NCI-H524 treated with DMSO at 0.1 percent for 48 hours (cell line): ENCODE results near the gene ZNF433.
"Not testable (repeated sequence)": the region's sequence is repeated elsewhere in the genome, so short reads cannot be mapped to it uniquely, and the experiment has no call there.

Source experiments
- DNase-seq: peaks from one replicate; lab custom pipeline; 2025; lab: John Stamatoyannopoulos, UW

ZNF433 gene

GRCh38 chr19:12035220-12036172 lies at the start of gene ZNF433:
ZNF433 (minus strand) TSS chr19:12035679; CDS start chr19:12035539, 140 bp downstream.
- no peak for DNase-seq

DNA sequence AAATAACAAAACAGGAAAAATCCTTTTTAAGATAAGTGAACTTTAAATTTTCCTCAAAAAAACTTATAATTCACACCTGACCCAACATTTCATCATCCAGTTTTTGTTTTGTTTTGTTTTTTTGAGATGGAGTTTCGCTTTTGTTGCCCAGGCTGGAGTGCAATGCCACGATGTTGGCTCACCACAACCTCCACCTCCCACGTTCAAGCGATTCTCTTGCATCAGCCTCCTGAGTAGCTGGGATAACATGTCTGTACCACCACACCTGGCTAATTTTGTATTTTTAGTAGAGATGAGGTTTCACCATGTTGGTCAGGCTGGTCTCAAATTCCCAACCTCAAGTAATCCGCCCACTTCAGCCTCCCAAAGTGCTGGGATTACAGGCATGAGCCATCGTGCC lies 47.9 kb upstream of the ZNF433 start:
- DNase-seq = not testable (repeated sequence)

DNA sequence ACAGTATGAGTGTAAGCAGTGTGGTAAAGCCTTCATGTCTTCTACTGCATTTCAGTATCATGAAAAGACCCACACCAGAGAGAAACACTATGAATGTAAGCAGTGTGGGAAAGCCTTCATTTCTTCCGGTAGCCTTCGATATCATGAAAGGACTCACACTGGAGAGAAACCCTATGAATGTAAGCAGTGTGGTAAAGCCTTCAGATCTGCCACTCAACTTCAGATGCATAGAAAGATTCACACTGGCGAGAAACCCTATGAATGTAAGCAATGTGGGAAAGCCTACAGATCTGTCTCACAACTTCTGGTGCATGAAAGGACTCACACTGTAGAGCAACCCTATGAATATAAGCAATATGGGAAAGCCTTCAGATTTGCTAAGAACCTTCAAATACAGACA lies 41.9 kb upstream of the ZNF433 start:
- DNase-seq = no peak

DNA sequence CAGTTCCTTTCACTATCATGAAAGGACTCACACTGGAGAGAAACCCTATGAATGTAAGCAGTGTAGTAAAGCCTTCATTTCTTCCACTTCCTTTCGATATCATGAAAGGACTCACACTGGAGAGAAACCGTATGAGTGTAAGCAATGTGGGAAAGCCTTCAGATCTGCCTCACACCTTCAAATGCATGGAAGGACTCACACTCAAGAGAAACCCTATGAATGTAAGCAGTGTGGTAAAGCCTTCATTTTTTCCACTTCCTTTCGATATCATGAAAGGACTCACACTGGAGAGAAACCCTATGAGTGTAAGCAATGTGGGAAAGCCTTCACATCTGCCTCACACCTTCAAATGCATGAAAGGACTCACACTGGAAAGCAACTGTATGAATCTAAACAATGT lies 40.9 kb upstream of the ZNF433 start:
- DNase-seq = not testable (repeated sequence)

GRCh38 chr19:12075538-12076139 lies 40.2 kb upstream of the ZNF433 start:
- DNase-seq = no peak

GRCh38 chr19:12064590-12065538 lies 29.4 kb upstream of the ZNF433 start, which contains the start of gene ZNF844:
ZNF844 (plus strand) TSS chr19:12064731; CDS start chr19:12064874, 143 bp downstream.
- peak; percentile 3 for DNase-seq

DNA sequence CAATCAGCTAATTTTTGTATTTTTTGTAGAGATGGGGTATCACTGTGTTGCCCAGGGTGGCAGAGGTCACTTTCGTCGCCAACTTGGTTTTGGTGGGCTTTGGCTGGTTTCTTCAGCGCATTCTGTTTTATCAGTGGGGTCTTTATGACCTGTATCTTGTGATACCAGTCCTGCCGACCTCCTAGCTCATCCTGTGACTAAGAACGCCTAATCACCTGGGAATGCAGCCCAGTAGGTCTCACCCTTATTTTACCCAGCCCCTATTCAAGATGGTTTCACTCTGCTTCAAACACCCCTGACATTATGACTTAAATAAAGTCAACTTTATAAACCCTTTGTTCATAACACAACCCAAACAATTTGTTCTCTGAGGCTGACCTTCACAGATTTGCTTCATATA lies 20.3 kb upstream of the ZNF433 start:
- no peak for DNase-seq

DNA sequence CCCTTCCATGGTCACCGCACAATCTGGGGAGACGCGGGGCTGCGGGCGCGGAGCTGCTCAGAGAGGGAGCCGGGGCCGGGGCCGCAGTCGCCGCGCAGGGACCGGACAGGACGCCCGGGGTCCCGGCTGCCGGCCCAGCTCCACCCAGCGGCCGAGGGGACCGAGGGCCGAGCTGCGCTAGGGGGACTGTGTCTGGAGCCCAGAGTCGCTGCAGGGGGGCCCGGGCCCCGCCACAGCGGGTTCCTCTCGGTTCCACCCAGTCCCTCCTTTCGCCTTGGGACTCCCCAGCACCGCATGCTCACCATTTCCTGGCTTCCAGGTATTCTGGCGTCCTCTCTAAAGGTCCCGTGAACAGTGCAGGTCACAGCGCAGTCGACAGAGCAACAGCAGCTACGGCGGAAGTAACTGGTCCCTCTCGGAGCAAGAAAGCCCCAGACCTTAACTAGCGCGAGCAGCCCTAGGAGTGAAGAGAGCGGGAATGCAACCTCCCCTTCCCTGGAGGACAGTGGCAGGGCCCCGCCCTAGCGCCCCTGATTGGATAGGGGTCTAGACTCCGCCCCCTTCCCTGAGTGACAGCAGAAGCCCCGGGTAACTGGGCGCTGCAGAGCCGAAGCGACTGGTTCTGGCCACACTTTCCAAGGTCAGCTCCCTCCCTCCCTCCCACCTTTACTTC lies 17.2 kb upstream of the ZNF433 start, which contains the start of gene ZNF878:
TSS of gene ZNF878 (minus strand) at position 465 of the 673 bp plus-strand sequence. CDS start at position 305, 160 bp downstream.
- peak; percentile 81 for DNase-seq

- DNase-seq = no peak
These were observed 16.6 kb upstream of the ZNF433 start for GRCh38 chr19:12052091-12052496.

DNA sequence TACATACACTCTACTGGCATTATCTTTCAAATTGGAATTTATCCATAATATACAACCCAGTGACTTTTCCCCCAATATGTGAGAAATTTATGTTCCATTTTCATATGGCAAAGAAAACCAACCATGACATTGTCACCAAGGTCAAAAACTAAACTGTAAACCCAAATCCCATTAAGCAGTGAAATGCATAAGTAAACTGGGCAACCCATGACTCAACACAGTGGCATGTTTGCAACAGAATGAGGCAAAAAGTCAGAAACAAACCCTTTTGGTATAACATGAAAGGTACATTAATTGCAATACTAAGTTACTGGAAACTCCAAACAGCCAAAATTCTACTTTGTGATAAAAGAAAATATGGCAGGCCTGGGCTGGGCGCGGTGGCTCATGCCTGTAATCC lies 12.4 kb upstream of the ZNF433 start:
- no peak for DNase-seq

- DNase-seq = no peak
These were observed 8.4 kb upstream of the ZNF433 start for GRCh38 chr19:12043752-12044422.

GRCh38 chr19:12042893-12043292 lies 7.4 kb upstream of the ZNF433 start:
- DNase-seq = no peak

DNA sequence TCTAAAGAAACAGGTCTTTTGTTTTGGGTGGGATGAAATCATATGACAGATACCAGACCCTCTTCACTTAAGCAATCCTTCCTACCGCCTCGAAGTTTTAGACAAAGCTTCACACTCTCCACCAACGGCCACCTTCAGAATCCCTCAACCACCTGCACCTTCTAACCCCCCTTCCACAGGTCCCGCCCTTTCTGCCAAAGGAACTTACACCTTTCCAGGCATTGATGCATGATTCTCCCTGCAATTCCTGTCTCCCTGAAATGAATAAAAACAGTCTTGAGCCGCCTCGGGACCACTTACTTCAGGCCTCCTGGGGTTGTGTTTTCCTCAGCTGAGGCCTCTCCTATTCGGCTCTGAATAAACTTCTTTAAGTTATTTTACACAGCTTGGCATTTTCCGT lies 859 bp downstream of the ZNF433 start:
- DNase-seq = no peak

- no peak for DNase-seq
These were observed 1.3 kb downstream of the ZNF433 start for GRCh38 chr19:12034198-12034597.

DNA sequence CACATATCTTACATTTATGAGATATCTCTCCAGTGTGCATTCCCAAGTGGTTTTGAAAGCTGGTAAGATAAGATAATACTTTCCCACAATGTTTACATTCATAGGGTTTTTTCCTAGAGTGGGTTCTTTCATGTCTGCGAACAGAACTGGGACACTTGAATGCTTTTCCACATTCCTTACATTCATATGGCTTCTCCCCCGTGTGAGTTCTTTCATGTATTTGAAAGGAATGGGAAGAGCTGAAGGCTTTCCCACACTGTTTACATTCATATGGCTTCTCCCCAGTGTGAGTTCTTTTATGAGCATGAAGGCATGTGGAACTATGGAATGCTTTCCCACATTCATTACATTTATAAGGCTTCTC lies 19.7 kb downstream of the ZNF433 start:
- DNase-seq = no peak

- DNase-seq = no peak
These were observed 20.3 kb downstream of the ZNF433 start for GRCh38 chr19:12015015-12015752.

DNA sequence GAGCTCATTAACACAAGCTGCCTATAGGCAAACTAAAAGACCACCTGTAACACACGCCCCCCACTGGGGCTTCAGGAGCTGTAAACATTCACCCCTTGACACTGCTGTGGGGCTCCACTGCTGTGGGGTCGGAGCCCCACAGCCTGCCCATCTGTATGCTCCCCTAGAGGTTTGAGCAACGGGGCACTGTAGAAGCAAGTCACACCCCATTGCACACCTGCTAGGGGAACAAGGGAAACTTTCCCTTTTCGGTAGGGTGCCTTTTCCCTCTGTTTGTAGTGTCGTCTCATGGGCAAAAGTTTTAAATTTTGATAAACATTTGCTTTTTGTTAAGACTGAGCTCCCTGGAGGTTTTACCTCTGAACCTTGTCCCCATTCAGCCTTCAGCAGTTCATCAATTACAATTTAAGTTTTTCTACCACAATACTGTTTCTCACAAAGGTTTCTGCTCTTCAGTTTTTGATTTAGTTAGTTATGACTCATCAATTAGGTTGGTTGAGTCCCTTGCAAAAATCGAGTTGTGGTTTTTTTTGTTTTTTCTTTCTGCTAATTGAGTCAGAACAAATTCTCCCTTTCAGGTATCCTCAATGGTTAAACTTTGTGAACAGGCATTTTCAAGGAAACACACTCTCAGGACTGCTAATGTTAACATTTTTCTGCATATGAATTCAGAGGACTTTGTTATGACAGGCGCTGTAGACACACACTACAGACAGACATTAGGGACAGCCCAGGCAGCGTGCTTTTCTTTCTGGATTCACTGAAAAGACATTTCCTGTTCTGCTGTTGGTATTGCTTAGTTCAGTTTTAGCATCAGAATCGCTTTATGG lies 35.1 kb downstream of the ZNF433 start:
- no peak for DNase-seq

DNA sequence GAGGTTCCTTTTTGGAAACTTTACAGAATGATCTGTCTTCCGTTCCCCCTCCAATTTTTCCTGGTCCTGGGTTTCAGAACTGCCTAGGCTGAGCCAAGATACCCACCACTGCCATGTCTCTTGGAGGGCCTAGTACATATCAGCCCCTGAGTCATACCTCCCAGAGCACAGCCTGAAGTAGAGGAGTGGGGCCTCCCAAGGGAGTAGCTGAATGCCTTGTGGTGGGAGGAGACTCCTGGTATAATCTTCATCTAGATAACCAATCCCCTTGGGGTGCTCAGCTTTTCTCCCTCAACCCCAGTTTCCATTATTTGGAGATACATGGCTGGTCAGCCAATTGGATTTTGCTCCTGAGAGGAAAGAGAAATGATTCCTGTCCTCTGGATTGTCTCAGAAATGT lies 40.3 kb downstream of the ZNF433 start:
- DNase-seq = no peak

- DNase-seq = not testable (repeated sequence)
These were observed 43.6 kb downstream of the ZNF433 start for GRCh38 chr19:11991921-11992320.
